Activated naive CD4-positive, alpha-beta T cell treated with anti-CD3 and anti-CD28 coated beads, Interleukin-2, amount 50 U/mL, for 72 hours (primary cell): ENCODE measurements around the gene C3orf18. TPM values are rescaled to one million over a fixed set of nuclear protein-coding genes. Genes with fewer than 3 reads are reported as not detected.
A peak's percentile ranks its signal among the peaks of the same experiment; 100 is the strongest.

Experiments used
- ATAC-seq, 2 donors: fragments of 150-1000 bp; cut with Tn5 transposase; 2 replicates each; pipeline ENCODE4 v1.10.0; 2021; ENCODE audit warnings: mild to moderate bottlenecking in 2 of 2, moderate library complexity in 2 of 2
- DNase-seq, 2 donors: peaks; one replicate each; pipeline ENCODE4 v3.0.0; 2021 to 2022; ENCODE audit warnings: low spot score in 2 of 2
- H3K27ac Mint-ChIP-seq, 2 donors: one replicate each; pipeline ENCODE4 v1.8.0; 2022; ENCODE audit warnings: mild to moderate bottlenecking in 2 of 2, mixed read lengths in 2 of 2
- H3K36me3 Mint-ChIP-seq, 2 donors: one replicate each; pipeline ENCODE4 v1.8.0; 2022; ENCODE audit warnings: mixed read lengths in 2 of 2
- H3K9me3 Mint-ChIP-seq, 2 donors: one replicate each; pipeline ENCODE4 v1.8.0; 2022; ENCODE audit warnings: mixed read lengths in 2 of 2
- total RNA-seq, 2 donors: library from RNA; stranded (reverse); gene quantifications; one replicate each; pipeline ENCODE4 v1.2.3, GENCODE V29; 2022

The C3orf18 gene
- total RNA-seq, 2 donors from 2014 or later, result 21.4 to 42.4 TPM

GRCh38 chr3:50587806-50588758, 20.5 kb upstream of the C3orf18 start:
- Mint-ChIP-seq H3K36me3 (peaks cover 24 to 34% of the 10 kb centered on the region in 2 donors), H3K9me3 (no peaks in the 10 kb centered on the region), H3K27ac (peak overlapping the region; percentile 96 to 99)
- DNase-seq (peak; percentile 80 to 88), ATAC-seq (peak; percentile 62 to 67)

GRCh38 chr3:50587373-50587772, 19.8 kb upstream of the C3orf18 start:
- H3K9me3 Mint-ChIP-seq, result no peaks in the 10 kb centered on the region
- H3K36me3 Mint-ChIP-seq, result peaks cover 25 to 36% of the 10 kb centered on the region in 2 donors
- peak overlapping the region; percentile 96 to 99 for H3K27ac Mint-ChIP-seq
- ATAC-seq (no peak), DNase-seq (no peak)

- ATAC-seq, result no peak
- peaks cover 30 to 42% of the 10 kb centered on the region in 2 donors for H3K36me3 Mint-ChIP-seq
- DNase-seq, result no peak
These were observed 19.2 kb upstream of the C3orf18 start for GRCh38 chr3:50586763-50587070.

GRCh38 chr3:50585919-50586762, 18.6 kb upstream of the C3orf18 start:
- H3K36me3 Mint-ChIP-seq, result peaks cover 30 to 47% of the 10 kb centered on the region in 2 donors
- H3K9me3 Mint-ChIP-seq, result no peaks in the 10 kb centered on the region
- peak in 1 of 2 donors; percentile 5 for ATAC-seq
- H3K27ac Mint-ChIP-seq, result peak overlapping the region; percentile 96 to 99
- no peak for DNase-seq

More at GRCh38 chr3:50586763-50587070, 19.2 kb upstream of the C3orf18 start:
- Mint-ChIP-seq H3K9me3 (no peaks in the 10 kb centered on the region), H3K27ac (peak overlapping the region; percentile 96 to 99)

- Mint-ChIP-seq H3K27ac (peak overlapping the region; percentile 86 to 99), H3K9me3 (no peaks in the 10 kb centered on the region), H3K36me3 (peaks cover 30 to 47% of the 10 kb centered on the region in 2 donors)
- DNase-seq (no peak), ATAC-seq (no peak)
These were observed 16.8 kb upstream of the C3orf18 start for GRCh38 chr3:50584391-50584790.

GRCh38 chr3:50583897-50584296, 16.4 kb upstream of the C3orf18 start:
- ATAC-seq, result no peak

GRCh38 chr3:50582083-50582482, 14.5 kb upstream of the C3orf18 start:
- peak overlapping the region; percentile 10 to 70 for H3K27ac Mint-ChIP-seq
- ATAC-seq (no peak), DNase-seq (no peak)
- peaks cover 41 to 44% of the 10 kb centered on the region in 2 donors for H3K36me3 Mint-ChIP-seq
- H3K9me3 Mint-ChIP-seq, result no peaks in the 10 kb centered on the region

More at GRCh38 chr3:50583897-50584296, 16.4 kb upstream of the C3orf18 start:
- Mint-ChIP-seq H3K9me3 (no peaks in the 10 kb centered on the region), H3K36me3 (peaks cover 30 to 51% of the 10 kb centered on the region in 2 donors), H3K27ac (peak overlapping the region; percentile 86 to 99)
- DNase-seq, result no peak

- no peak for DNase-seq
- Mint-ChIP-seq H3K9me3 (no peaks in the 10 kb centered on the region), H3K27ac (peak overlapping the region in 1 of 2 donors; percentile 74), H3K36me3 (peaks cover 40 to 47% of the 10 kb centered on the region in 2 donors)
- ATAC-seq, result no peak
These were observed 13.9 kb upstream of the C3orf18 start for GRCh38 chr3:50581459-50581842.

- Mint-ChIP-seq H3K36me3 (peaks cover 40 to 53% of the 10 kb centered on the region in 2 donors), H3K9me3 (no peaks in the 10 kb centered on the region), H3K27ac (peak overlapping the region; percentile 36 to 74)
- no peak for ATAC-seq
- DNase-seq, result no peak
These were observed 13.3 kb upstream of the C3orf18 start for GRCh38 chr3:50580683-50581458.

GRCh38 chr3:50577348-50577747, 9.8 kb upstream of the C3orf18 start:
- no peak for ATAC-seq
- no peak for DNase-seq
- H3K27ac Mint-ChIP-seq, result peak overlapping the region; percentile 63 to 65
- peaks cover 33 to 36% of the 10 kb centered on the region in 2 donors for H3K36me3 Mint-ChIP-seq
- H3K9me3 Mint-ChIP-seq, result no peaks in the 10 kb centered on the region

GRCh38 chr3:50575372-50575771, 7.8 kb upstream of the C3orf18 start:
- no peak for ATAC-seq
- Mint-ChIP-seq H3K36me3 (peaks cover 38 to 43% of the 10 kb centered on the region in 2 donors), H3K27ac (peak overlapping the region; percentile 89 to 99), H3K9me3 (no peaks in the 10 kb centered on the region)
- DNase-seq, result no peak

- ATAC-seq, result peak in 1 of 2 donors; percentile 60
- Mint-ChIP-seq H3K27ac (peak overlapping the region; percentile 89 to 99), H3K9me3 (no peaks in the 10 kb centered on the region), H3K36me3 (peaks cover 47 to 52% of the 10 kb centered on the region in 2 donors)
- DNase-seq, result peak in 1 of 2 donors; percentile 87
These were observed 6.9 kb upstream of the C3orf18 start for GRCh38 chr3:50574444-50574831.

GRCh38 chr3:50573566-50574443, 6.3 kb upstream of the C3orf18 start:
- Mint-ChIP-seq H3K36me3 (peaks cover 43 to 58% of the 10 kb centered on the region in 2 donors), H3K9me3 (no peaks in the 10 kb centered on the region), H3K27ac (peak overlapping the region; percentile 89 to 99)
- DNase-seq (peak; percentile 73 to 84), ATAC-seq (peak; percentile 56 to 61)

- Mint-ChIP-seq H3K9me3 (no peaks in the 10 kb centered on the region), H3K27ac (peak overlapping the region; percentile 89 to 99), H3K36me3 (peaks cover 43 to 53% of the 10 kb centered on the region in 2 donors)
- ATAC-seq (peak; percentile 5 to 8), DNase-seq (peak; percentile 32 to 72)
These were observed 5.3 kb upstream of the C3orf18 start for GRCh38 chr3:50572801-50573371.

- DNase-seq, result peak; percentile 83 to 84
- peak; percentile 10 to 24 for ATAC-seq
- H3K27ac Mint-ChIP-seq, result peak overlapping the region; percentile 89 to 99
- H3K36me3 Mint-ChIP-seq, result peaks cover 48 to 50% of the 10 kb centered on the region in 2 donors
- no peaks in the 10 kb centered on the region for H3K9me3 Mint-ChIP-seq
These were observed 4.6 kb upstream of the C3orf18 start for GRCh38 chr3:50572158-50572557.
